HCEC 1CT (cell line): Measurements from ENCODE around the gene CDC42BPA.
"Not testable (repeated sequence)": the region's sequence is repeated elsewhere in the genome, so short reads cannot be mapped to it uniquely, and the experiment has no call there.

ENCODE experiments used
- DNase-seq: peaks from one replicate; pipeline ENCODE4 v3.0.0-alpha.2; 2017

CDC42BPA gene

DNA sequence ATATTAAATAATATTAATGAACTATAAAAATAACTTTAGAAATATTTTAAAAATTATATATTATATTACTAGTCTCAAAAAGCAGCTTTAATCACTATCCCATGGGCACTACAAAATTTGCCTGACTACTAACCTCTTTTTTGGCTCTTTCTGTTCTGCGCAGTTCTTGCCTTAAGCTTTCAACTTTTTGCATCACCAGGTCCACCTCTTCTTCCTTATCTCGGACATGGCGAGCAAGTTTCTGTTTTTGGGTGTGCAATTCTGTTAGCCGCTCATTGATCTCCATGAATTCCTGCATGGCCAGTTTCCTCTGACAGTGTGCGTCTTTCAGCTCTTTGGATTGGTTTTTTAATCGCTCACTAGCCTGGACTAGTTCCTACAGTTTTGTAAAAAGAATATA, 205.8 kb downstream of the CDC42BPA start:
- no peak for DNase-seq

DNA sequence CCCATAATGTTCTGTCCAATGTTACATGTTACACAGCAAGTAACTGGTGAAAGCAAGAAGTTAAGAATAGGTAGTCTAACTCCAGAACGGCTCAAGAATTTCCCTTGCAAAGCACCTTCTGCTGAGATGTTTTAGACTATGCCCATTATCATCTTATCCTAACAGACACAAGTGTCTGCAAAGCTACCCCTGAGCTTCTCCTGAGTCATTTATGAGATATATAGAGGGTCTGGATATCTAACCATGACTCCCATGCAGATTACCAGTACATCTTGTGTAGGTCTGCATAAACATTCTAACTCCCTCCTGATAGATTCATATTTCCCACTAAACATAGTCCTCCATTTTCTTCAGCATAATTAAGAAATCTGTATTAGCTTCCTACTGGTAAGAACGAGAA, 206.5 kb downstream of the CDC42BPA start:
- no peak for DNase-seq

DNA sequence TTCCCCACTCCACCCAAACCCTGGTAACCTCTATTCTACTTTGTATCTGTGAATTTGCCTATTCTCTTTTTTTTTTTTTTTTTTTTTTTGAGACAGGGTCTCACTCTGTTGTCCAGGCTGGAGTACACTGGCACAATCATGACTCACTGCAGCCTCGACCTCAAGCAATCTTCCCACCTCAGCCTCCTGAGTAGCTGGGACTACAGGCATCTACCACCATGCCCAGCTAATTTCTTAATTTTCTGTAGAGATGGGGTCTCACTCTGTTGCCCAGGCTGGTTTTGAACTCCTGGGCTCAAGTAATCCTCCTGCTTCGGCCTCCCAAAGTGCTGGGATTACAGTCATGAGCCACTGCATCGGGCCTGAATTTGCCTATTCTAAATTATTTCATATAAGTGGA, 213.0 kb downstream of the CDC42BPA start:
- DNase-seq, result not testable (repeated sequence)

DNA sequence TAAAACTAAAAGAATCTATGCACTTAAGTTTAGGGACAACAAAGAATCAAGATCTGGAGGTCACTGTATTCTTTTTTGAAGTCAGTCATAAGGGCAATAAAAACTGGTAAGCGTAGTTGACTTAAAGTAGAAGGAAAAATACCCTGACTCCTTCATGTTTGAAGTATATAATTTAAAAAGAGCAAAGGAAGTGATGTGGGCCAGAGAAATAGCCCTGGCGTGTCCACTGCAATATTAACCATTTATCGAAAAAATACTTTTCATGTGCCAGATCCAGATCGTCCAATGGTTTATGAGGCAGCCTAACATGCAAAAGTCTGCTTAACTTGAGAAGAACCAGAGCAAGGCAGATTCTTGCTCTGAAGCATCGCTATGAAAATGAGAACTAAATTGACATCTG, 216.2 kb downstream of the CDC42BPA start:
- DNase-seq, result no peak

DNA sequence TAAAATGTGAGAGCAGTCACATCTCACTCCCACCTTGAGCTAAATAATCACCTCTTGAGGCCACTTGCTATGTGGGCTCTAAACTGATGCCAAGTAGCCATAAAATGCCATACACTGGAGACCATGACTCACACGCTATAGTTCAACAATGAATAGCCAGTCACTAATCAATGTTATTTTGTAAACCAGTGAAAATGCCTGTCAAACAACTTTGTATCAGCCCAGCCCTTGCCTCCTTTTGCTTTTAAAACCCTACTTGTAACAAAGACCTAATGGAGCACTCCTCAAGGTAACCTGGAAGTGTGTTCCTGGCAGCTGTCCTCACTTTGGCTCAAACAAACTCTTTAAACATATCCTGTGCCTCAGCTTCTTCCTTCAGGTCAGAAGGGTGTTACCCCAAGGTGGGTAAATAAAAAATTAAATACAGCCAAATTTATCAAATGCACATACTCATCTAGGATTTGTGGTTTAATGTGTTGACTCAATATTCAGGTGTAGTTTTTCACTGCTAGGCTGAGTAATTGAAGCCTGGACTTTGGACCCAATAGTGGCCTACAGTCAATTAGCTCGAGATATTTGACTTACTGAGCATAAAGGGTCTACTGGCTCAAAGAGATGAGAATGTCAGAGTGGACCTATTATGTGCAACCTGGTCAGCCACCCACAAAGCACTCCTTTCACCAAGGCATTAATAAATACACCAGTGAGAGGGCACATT, 223.9 kb downstream of the CDC42BPA start:
- no peak for DNase-seq

DNA sequence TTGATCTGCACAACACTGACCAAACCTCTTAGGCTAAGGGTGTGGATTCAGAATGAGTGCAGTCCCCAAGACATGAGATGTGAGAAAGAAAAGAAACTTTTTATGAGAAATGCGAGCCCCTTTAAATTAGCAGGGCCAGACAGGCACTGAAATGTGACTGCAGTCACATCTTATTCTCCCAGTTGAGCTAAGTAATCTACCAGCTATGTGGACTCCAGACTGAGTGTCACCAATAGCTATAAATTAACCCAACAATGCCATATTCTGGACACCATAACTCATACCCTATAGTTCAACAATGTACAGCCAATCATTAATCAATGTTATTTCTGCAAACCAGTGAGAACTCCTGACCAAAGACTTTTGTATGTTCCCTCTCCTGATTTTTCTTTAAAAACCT, 225.0 kb downstream of the CDC42BPA start:
- DNase-seq, result no peak

DNA sequence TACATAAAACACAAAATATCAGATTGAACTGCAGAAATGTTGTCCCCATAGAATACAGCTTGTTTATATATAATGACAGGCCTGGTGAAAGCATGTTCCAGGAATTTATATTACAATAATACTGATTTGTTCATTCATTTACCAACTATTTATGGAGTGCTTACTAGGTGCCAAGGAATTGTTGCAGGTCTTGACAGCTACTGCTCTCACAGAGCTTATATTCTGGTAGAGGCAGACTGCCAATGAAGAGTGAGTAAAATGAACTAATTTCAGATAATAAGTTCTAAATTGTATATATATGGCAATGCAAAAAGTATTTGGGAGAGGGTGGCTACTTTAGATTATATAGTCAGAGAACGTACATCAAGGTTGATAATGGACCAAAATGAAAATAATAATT, 226.2 kb downstream of the CDC42BPA start:
- DNase-seq, result no peak

DNA sequence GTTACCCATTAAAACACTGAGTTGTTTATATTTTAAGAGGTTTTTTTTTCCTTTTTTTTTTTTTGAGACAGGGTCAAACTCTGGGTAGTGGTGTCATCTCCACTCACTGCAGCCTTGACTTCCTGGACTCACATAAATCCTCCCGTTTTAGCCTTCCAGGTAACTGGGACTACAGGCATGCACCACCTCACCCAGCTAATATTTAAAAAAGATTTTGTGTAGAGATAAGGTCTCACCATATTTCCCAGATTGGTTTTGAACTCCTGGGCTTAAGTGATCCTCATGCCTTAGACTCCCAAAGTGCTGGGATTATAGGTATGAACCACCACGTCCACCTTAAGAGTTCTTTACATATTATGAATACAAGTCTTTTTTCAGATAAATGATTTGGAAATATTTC, 231.7 kb downstream of the CDC42BPA start:
- no peak for DNase-seq

DNA sequence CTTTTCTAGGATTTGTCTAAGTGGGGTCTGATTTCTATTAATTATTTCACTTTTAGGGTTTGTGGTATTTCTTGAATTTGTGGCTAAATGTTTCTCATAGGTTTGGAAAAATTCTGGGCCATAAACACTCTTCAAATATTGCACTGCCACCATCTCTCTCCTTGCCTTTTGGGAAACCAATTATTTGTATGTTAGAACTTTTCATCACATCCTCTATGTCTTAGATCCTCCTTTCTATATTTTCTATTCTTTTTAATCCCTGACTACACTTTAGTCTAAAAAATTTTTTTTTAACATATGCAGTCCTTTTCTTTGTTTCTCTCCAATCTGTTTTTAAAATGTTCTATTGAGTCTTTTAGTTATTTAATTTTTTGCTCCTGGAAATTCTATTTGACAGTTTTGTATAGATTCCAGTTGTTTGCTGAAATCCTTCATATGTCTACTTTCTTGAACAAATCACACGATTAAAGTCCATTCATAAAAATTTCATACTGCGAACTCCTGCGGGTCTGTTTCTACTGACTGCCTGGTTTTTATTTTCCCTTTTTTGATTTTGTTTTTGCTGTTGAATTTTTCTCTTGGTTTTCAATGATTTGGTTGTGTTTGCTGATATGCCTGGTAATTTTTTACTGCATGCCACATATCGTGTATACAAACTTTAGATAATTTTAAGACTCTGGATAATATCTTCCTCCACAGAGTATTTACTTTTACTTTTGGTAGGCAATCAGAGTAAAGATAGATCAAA, 235.1 kb downstream of the CDC42BPA start:
- no peak for DNase-seq

DNA sequence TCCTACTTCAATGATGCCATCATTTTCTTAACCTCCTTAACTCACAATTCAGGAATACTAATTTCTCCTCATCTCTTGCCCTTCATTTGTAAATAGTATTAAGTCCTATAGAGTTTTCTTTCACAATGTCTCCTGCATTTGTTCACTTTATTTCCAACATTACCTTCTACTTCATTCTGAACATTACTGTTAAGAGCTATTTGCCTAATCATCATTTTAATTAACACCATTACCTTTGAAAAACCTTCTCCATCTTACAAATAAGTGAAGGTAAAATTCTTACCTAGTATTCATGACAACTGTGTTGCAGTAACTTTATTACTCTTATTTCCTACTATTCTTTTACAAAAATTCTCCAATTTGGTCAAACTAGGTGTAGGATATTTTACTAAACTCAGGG, 240.5 kb downstream of the CDC42BPA start:
- DNase-seq, result no peak

DNA sequence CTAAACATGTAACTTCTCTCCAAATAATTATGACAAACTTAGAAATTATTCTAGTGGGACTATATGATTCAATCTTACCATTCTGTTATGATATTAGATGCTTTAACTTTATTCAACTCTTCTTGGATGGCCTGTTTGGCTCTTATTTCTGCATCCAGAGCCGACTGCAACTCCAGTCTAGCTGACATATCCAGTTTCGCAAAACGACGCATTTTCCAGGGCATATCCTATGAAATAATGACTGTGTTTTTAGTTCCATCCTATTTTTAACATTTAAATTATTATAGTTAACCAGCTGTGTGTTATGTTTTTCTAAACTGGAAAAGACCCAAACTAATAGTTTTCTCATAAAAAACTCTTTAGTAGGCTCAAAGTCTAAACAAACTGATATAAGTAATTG, 244.5 kb downstream of the CDC42BPA start:
- no peak for DNase-seq

DNA sequence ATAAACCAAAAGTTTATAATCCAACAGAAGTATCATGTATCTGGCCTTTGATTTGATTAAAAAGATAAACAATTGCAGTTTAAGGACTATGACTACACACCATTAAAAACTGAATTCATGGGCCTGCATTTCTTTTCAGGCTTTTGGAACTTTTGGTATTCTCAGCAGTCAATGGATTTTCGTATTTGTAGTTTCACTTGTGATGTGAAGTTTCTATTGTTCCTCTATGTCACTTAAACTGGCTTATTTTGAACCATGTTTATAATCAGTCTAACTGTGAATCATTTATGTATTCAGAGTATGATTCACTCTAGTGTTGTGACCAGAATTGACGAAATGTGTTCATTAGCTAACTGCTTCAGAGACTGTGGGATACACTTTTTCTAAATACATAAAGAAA, 245.3 kb downstream of the CDC42BPA start:
- peak; percentile 68 for DNase-seq

DNA sequence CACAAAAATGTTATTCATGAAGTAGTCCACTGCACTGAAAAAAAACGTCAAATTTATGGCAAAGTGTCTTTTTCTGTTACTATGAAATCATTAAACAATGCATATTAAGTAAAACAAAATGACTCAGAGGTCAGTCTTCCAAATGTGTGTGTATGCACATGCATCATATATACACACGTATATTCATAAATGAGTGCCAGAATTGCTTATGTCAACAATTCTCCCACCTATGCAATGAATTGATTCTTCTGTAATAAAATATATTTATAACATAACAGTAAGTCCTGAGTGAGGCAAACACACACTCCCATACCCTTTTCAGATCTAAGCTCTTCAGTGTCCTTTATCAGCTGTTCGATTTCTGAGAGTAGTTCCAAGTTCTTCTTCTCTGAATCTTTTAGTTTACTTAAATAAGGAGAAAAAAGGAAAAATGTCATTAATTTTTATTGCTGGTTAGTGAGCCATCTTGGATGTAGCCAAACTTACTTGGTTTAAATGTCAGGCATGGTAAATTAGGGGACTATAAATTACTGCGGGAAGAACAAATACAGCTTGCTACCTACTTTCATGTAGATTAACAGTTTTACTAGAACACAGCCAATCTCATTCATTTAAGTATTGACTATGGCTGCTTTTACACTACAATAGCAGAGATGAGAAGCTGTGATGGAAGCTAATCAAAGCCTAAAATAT, 246.3 kb downstream of the CDC42BPA start:
- DNase-seq, result no peak

DNA sequence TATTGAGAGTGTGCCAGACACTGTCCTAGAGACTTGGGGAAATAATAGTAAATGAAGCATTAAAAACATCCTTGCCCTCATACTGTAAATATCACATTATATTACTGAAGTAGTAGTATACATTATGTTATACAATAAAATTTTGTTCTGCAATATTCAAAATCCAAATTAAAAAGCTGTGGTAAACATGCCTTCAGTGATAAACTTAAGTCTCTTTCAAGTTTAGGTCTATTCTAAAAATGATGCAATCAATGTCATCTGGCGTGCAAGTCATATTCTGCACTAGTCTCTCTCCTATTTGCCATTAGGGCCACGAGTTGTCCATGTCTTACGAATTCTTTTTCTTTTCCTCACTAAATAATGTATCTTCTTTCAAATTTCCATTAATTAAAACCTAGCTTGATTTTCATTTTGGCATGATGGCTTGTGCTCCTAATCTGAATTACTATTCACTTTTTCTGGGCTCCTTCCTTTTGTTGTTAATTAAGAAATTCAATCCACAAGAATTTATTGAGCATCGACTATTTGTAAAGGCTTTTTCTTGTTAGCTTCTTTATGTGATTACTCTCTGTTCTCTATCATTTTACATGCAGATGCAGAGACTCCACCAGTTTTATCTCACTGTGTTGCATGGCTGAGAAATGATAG, 247.5 kb downstream of the CDC42BPA start:
- DNase-seq, result no peak

DNA sequence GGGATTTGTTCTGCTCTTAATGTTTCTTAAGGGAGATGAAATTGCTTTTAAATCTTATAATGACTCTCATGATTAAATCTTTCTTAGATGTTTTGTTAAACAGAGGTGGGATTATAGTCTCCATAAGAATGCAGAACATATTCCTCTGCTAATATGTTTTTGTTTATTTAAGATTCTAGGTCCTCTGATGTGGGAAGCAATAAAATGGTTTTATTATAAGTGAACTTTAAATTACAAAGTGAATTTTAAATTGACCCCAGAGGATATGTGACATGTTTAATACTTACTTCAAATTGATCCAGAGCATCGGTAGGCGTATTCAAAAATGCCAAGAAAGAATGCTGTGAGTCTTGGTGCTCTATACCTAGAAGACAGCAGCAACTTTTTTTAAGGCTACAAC, 248.8 kb downstream of the CDC42BPA start:
- no peak for DNase-seq

DNA sequence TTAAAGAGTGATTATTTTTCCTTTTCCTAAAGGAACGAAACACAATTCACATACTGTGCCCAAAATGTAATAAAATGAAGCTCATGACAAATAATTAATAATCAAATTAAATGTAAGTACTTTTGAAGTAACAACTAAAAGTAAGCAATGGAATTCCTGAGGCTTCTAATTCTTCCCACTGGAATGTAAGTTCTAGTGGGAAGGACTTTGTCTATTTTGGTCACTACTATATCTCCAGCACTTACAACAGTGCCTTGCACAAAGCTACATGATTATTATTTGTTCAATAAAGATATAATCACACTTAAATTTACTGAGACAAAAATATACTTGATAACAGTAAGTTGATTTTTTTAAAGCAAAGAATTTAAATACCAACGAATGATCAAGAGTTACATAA, 249.4 kb downstream of the CDC42BPA start:
- no peak for DNase-seq

DNA sequence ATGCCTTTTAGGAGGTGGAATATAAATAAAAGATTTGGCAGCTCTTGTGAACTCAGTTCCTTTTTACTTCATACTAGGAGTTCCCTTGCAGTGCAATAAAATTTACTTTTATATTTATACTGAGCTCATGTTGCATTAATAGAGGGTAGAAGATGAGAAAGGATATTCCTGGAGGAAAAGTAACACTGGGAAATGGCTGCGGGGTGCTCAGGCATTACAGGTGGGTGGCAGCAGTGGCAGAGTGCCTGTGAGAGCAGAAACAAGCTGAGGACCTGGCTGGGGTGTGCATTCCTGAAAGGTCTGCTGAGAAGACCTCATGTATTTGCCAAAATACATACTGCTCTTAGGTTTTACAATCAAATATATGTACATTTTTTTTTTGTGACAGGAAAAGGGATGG, 251.3 kb downstream of the CDC42BPA start:
- DNase-seq, result no peak

DNA sequence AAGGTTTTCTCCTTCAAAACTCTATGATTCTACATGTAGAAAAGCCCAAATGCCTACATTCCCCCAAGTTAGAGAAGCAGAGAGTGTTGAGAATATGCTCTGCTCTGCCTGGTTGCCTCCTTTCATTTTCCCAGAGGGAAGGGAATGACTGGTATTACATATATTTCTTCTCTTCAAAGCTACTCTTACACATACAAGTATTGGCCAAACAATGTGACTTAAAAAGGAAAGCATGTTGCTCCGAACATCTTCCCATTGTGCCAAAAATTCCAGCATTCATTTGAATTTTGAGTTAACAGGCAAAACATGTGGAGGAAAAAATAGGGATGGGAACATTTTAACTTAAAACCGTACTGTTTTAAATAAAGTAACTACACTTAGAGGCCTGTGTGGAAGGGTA, 253.0 kb downstream of the CDC42BPA start:
- no peak for DNase-seq

DNA sequence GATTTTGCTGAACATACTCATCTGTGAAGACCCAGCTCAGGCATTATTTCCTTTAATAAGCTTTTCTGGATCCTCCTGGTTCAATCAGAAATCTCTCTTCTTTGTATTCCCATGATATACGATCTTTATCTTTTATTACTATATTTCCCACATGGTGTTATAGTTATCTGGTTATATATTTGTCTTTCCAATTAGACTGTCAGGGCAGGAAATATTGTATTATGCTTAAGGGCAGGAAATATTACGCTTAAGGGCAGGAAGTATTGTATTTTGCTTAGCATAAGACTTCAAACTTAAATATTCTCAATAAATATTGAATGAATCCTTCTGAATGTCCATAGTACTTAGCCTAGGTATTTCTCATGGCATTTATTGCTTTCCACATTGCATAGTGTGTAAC, 256.0 kb downstream of the CDC42BPA start:
- no peak for DNase-seq

DNA sequence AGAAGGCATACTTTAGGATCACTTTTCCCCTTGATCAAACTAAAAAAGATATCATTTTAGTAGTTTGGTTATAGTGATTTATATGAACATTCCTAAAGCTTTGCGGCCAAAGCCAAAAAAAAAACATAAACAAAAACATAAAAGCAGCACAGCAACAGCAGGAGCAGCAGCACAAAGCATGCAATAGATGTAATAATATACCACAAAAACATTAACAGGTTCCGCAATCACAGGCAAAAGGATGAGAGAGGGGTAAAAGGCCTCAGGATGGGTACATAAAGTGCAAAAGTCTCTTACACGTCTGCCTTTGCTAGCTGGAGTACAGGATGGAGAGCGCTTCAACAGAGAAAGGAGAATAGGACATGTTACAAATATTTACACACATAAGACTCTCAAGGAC, 259.2 kb downstream of the CDC42BPA start:
- DNase-seq, result no peak

DNA sequence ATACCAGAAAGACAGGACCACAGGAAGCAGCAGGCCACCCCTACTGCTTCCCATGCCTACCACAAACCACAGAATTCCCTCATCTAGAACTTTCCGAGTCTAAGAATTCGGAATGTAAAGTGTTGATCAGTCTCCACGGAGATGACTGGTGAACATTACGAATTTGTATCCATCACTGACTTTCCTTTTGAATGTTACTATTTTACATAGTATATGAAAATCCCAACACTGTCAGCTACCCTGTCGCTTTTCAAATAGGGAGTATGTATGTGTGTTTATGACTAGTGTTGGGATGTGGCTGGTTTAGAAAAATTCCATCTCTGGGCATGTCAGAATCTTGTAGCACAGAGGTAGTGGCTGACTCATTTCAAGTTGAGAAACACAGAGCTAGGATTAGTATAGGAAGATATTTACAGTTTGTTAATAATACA, 260.0 kb downstream of the CDC42BPA start:
- peak; percentile 77 for DNase-seq

DNA sequence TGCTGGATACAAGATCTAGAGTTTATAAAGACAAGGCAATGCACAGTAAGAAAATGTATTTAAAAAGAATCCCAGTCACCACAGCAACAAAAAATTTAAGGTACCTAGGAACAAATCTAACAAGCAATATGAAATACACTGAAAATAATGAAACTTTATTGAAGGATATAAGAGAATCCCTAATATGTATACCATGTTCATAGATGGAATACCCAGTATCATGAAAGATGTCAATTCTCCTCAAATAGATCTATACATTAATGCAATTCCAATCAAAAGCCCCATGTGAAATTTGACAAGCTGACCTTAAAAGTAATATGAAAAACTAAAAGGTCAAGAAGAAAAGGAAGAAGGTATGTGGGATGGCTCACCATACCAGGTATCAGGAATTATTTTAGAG, 269.0 kb downstream of the CDC42BPA start:
- no peak for DNase-seq

DNA sequence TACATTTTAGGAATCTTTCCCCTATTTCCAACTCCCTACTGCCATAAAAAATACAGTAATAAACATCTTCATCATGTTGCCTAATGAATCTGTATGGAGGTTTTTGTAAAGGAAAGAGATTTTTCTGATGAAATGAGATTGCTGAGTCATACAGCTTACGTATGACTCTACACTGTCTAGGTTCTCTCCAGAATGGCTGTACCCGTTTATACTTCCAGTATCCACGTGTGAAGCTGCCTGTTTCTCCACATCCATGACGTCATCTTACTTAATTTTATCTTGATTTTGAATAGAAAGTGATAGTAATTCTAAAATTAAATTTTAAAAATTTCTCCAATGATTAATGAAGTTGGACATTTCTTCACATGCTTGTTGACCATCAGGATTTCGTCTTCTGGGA, 274.5 kb downstream of the CDC42BPA start:
- DNase-seq, result peak; percentile 26

DNA sequence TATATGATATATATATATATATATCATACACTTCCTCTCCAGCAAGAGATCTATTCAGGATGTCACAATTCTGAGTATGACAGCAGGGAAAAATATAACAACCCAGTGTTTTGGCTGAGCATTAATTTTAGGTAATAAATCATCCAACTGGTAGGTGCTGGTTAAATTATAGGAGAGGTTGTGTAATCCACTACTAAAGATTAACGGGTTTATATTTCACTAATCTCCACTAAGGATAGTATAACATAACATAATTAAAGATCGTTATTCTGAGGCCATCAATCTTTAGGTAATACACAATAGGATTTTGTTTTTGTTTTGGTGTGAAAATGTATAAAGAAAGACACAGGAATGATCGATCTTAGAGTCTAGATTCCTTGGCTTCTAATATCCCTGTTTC, 276.0 kb downstream of the CDC42BPA start:
- DNase-seq, result no peak
